GM19468 (cell line): ENCODE results near the gene CUX1.
"Not testable (repeated sequence)": the region's sequence is repeated elsewhere in the genome, so short reads cannot be mapped to it uniquely, and the experiment has no call there.

ENCODE experiments used
- ATAC-seq: cut with Tn5 transposase; IDR thresholded peaks from one replicate; pipeline ENCODE4 v1.9.1; 2021; ENCODE audit warnings: mild to moderate bottlenecking, moderate library complexity, moderate number of reproducible peaks; ENCODE audit not compliant: unreplicated experiment; ENCODE audit errors: extremely low read depth

The CUX1 gene

DNA sequence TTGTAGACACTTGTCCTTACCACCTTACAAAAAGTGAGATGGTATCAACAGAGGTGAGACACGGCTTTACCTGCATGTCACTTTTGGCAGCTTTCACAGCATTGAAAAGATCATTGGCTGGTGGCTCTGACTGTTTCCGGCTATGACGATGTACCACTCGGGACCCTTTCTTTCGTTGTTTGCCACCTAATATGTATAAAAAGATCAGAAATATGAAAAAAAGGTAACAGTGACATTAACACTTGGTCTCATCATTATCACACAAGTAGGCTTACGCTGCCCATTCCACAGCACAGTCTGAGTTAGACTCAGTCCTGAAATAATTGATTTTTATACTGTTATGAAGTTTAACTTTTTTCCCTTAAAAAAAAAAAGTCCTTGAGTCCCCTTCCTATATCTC is 509.8 kb downstream of the CUX1 start:
- ATAC-seq: not testable (repeated sequence)

DNA sequence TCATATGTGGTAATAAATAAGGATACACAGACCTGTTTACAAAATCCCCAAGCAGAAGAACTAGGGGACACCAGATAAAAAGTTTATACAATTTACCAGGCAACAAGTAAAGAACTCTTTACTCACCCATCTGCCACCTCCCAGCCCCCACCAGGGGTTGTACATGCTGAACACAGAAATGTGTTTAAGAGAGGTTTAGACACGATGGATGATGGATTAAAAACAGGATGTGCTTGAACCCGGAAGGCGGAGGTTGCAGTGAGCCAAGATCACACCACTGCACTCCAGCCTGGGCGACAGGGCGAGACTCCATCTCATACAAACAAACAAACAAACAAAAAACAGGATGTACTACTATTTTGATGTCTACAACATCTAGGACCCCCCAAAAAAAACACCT is 511.4 kb downstream of the CUX1 start:
- ATAC-seq: not testable (repeated sequence)

DNA sequence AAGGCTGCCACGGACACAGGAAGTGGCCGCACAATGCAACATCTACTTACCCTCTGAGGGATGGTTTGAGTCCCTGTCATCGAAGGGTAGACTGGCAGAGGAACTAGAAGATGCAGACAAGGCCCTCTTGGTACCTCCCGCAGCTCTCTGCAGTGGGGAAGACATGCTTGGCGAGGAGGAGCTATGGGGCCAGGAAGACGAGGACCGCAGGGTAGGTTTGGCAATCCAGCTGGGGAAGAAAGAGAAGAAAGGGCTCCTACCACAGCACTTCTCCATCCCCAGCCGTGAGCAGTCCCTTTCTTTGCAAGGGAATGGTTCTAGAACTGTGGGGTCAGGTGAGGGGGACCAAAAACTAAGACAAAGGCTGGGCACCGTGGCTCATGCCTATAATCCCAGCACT is 511.9 kb downstream of the CUX1 start:
- ATAC-seq: not testable (repeated sequence)

DNA sequence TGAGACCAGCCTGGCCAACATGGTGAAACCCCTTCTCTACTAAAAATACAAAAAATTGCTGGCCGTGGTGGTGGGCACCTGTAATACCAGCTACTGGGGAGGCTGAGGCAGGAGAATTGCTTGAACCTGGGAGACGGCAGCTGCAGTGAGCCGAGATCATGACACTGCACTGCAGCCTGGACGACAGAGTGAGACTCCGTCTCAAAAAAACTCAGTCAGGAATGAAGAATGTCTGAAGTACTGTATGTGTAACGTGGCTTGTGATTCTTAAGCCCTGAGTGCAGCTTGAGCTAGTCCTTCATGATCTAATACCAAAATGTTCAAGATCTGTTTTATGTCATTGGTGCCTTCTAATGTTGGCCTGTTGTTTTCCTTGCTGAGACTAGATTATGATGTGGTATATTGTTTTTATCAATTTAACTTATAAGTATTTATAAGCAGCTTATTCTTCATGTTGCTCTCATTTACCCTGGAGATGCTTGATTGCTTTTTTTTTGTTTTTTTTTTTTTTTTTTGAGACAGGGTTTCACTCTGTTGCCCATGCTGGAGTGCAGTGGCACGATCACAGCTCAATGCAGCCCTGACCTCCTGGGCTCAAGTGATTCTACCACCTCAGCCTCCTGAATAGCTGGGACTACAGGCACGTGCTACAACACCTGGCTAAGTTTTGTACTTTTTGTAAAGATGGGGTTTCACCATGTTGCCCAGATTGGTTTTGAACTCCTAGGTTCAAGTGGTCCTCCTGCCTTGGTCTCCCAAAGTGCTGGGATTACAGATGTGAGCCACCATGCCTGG is 513.4 kb downstream of the CUX1 start:
- ATAC-seq: not testable (repeated sequence)
